PFSK-1 (cell line): ENCODE results near the gene VCAM1.

Source experiments
- FOXP2 ChIP-seq: optimal IDR thresholded peaks from 2 replicates; pipeline ENCODE3; 2011; ENCODE audit warnings: borderline replicate concordance, control low read depth, inconsistent platforms; ENCODE audit not compliant: insufficient read depth; ENCODE audit errors: extremely low read length, extremely low read depth
- POLR2AphosphoS5 ChIP-seq: IDR thresholded peaks from 2 replicates; pipeline ENCODE4 v1.6.1; 2012; ENCODE audit warnings: low read depth, mild to moderate bottlenecking, control low read depth, low read length, moderate library complexity
- SIN3A ChIP-seq: IDR thresholded peaks from 2 replicates; pipeline ENCODE4 v1.6.1; 2012; ENCODE audit warnings: mild to moderate bottlenecking, low read length, moderate library complexity, borderline replicate concordance; ENCODE audit not compliant: insufficient read depth
- TAF1 ChIP-seq: IDR thresholded peaks from 2 replicates; pipeline ENCODE4 v1.6.1; 2012; ENCODE audit warnings: low read length, control low read depth, borderline replicate concordance; ENCODE audit not compliant: insufficient read depth
- TF ChIP-seq, protein P1 (sequence below), 2 experiments: IDR thresholded peaks; 2 replicates each; pipeline versions ENCODE4 v1.6.1 to v1.8.0; 2011 to 2012; ENCODE audit warnings: low read depth in 2 of 2, low read length in 2 of 2, control low read depth in 1 of 2, inconsistent platforms in 1 of 2, mild to moderate bottlenecking in 1 of 2, moderate library complexity in 1 of 2; ENCODE audit not compliant: insufficient read depth in 1 of 2

The VCAM1 gene

DNA sequence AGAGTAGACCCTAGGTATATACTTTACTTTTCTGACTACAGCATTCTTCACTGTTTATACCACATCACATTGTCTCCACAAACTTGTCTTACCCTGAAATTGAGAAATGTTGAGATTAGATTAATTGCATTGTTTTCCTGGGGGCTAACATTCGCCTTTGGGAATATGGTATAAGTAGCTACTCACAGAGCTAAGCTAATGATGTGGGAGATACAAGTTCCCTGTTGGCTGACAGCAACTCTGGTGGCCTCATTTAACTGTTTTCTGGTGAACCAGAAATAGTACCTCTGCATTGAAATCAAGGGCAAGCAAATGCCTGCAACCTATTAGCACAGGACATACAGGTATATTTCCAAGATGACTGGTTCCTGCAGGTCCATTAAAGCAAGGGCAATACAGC, 13.2 kb upstream of the VCAM1 start:
- TF ChIP-seq, protein P1, sequence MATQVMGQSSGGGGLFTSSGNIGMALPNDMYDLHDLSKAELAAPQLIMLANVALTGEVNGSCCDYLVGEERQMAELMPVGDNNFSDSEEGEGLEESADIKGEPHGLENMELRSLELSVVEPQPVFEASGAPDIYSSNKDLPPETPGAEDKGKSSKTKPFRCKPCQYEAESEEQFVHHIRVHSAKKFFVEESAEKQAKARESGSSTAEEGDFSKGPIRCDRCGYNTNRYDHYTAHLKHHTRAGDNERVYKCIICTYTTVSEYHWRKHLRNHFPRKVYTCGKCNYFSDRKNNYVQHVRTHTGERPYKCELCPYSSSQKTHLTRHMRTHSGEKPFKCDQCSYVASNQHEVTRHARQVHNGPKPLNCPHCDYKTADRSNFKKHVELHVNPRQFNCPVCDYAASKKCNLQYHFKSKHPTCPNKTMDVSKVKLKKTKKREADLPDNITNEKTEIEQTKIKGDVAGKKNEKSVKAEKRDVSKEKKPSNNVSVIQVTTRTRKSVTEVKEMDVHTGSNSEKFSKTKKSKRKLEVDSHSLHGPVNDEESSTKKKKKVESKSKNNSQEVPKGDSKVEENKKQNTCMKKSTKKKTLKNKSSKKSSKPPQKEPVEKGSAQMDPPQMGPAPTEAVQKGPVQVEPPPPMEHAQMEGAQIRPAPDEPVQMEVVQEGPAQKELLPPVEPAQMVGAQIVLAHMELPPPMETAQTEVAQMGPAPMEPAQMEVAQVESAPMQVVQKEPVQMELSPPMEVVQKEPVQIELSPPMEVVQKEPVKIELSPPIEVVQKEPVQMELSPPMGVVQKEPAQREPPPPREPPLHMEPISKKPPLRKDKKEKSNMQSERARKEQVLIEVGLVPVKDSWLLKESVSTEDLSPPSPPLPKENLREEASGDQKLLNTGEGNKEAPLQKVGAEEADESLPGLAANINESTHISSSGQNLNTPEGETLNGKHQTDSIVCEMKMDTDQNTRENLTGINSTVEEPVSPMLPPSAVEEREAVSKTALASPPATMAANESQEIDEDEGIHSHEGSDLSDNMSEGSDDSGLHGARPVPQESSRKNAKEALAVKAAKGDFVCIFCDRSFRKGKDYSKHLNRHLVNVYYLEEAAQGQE (IDR thresholded peaks at IDR 0.05; ENCODE audit: insufficient read depth in 1 of 2, low read depth in 2 of 2, low read length in 2 of 2) = no peak
- TF ChIP-seq POLR2AphosphoS5 = no peak
- no peak for TF ChIP-seq TAF1
- TF ChIP-seq SIN3A = no peak
- TF ChIP-seq FOXP2 = no peak

DNA sequence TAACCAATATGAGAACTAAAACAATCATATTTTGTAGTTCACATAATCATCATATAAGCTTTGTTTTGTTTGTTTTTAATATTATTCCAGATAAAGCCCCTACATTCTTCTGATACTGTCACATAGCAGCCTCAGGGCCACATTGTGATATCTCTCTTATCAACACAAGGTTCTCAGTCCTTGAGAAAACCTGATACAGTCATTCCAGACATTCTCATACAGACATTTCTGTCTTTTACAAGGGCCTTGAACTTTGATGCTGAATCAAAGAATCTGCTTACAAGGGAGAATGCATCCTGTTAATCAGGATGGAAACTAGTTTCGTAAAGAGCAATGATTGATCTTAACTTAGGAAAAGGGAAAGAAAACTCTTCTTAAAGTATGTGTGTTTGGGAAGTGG, 12.7 kb upstream of the VCAM1 start:
- no peak for TF ChIP-seq TAF1
- TF ChIP-seq, protein P1 (IDR thresholded peaks at IDR 0.05; ENCODE audit: insufficient read depth in 1 of 2, low read depth in 2 of 2, low read length in 2 of 2) = no peak
- no peak for TF ChIP-seq SIN3A
- TF ChIP-seq FOXP2 = no peak
- no peak for TF ChIP-seq POLR2AphosphoS5

DNA sequence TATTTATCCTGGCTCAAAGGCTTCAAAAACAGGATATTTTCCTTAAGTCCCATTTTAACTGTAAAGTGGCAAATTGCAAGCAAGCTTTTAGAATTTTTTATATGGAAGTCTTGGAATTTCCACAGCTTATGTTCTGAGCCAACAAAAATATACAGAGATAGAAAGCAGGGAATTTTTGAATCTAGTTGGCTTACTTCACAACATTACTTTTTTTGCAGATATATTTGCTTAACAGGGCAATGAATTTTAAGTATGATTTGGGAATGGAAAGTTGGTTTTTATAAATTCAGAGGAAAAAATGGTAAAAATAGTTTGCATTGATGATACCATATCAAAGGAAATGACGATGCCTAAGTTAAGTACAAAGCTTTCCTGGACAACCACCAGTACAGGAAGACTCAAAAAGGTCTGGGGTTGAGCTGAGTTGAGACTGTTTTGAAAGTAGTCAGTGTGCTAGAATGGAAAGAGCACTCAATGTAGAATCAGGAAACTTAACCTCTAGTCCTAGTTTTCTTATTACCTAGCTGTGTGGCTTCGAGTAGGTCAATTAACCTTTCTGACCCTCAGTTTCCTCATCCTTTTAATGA, 11.0 kb upstream of the VCAM1 start:
- TF ChIP-seq, protein P1 (IDR thresholded peaks at IDR 0.05; ENCODE audit: insufficient read depth in 1 of 2, low read depth in 2 of 2, low read length in 2 of 2) = no peak

DNA sequence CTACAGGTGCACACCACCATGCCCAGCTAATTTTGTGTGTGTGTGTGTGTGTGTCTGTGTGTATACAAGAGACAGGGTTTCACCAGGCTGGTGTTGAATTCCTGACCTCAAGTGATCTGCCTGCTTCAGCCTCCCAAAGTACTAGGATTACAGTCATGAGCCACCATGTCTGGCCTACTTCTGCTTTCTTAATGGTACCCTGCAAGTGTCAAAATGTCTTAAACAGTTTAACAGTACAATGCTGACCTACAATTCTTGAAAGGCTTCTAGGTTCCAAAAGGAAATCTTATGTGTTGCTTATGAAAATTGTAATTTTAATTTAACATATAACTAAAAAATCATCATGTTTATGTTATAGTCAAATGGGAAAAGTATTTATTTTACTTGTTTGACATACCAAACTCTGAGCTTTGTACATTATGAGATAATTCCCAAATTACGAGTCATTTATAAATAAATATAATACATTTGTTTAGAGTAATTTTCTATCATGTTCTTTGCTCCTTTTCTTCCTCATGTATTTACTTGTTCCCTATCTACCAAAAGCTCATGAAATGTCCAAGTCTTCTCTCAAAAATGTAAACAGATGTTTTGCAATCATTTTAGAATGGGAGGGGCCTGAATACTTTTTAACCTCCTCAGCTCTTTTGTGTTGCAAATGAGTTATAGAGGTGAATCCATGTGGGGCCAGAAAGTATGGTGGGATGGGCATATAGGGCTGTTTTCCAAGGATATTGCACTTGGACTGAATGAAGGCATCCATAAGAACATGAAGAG, 8.4 kb upstream of the VCAM1 start:
- TF ChIP-seq FOXP2 = no peak
- TF ChIP-seq, protein P1 (IDR thresholded peaks at IDR 0.05; ENCODE audit: insufficient read depth in 1 of 2, low read depth in 2 of 2, low read length in 2 of 2) = no peak
- TF ChIP-seq TAF1 = no peak
- TF ChIP-seq SIN3A = no peak
- no peak for TF ChIP-seq POLR2AphosphoS5
